Neural crest cell (in vitro differentiated cells): ENCODE measurements around the gene KHDRBS2. TPM values are rescaled to one million over a fixed set of nuclear protein-coding genes. Genes with fewer than 3 reads are reported as not detected.

Experiments
- DNase-seq: peaks from one replicate; pipeline ENCODE4 v3.0.0; 2021; ENCODE audit warnings: low read depth, mixed read lengths, low spot score
- H3K27ac Mint-ChIP-seq: one replicate; pipeline ENCODE4 v1.8.0; 2021; ENCODE audit warnings: mild to moderate bottlenecking, mixed read lengths; ENCODE audit not compliant: unreplicated experiment
- H3K27me3 Mint-ChIP-seq: 2 replicates; pipeline ENCODE4 v1.8.0; 2021; ENCODE audit warnings: low read depth, mild to moderate bottlenecking, mixed read lengths
- H3K36me3 Mint-ChIP-seq: 2 replicates; pipeline ENCODE4 v1.8.0; 2021; ENCODE audit warnings: low read depth, mild to moderate bottlenecking, mixed read lengths
- H3K4me1 Mint-ChIP-seq: 2 replicates; pipeline ENCODE4 v1.8.0; 2021; ENCODE audit warnings: mixed read lengths
- H3K4me3 Mint-ChIP-seq: one replicate; pipeline ENCODE4 v1.8.0; 2021; ENCODE audit warnings: mild to moderate bottlenecking, mixed read lengths
- H3K9me3 Mint-ChIP-seq: 2 replicates; pipeline ENCODE4 v1.8.0; 2021; ENCODE audit warnings: mixed read lengths
- total RNA-seq: library from RNA; stranded (reverse); gene quantifications from 2 replicates; pipeline ENCODE4 v1.2.1, GENCODE V29; 2021
- TF ChIP-seq, protein P1 (sequence below): fragments of 200-600 bp; sonication (generic); conservative IDR thresholded peaks from 2 replicates; pipeline ENCODE4 v1.5.0; 2021; ENCODE audit warnings: antibody characterized with exemption, mild to moderate bottlenecking

The KHDRBS2 gene
- total RNA-seq, 1 donor from 2014 or later: 7.0 TPM

DNA sequence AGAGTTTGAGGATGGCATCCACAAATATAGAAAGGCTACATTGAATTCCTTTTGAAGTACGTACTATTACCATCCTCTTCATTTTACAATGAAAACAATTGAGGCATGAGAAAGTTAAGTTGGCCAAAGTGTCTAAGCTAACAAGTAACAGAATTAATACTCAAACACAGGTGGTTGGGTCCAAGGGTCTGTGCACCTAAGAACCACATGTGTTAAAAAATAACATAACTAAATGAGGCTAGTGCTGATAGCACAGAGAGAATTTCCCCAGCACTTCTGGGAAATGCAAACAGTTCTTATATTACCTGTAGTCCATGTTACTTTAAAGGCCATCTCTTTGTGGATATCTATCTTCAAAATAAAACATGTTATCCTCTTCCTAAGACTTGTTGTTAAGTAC lies 10.5 kb upstream of the KHDRBS2 start:
- DNase-seq: no peak
- H3K9me3 Mint-ChIP-seq: peaks cover 3% of the 10 kb centered on the region
- TF ChIP-seq, protein P1, sequence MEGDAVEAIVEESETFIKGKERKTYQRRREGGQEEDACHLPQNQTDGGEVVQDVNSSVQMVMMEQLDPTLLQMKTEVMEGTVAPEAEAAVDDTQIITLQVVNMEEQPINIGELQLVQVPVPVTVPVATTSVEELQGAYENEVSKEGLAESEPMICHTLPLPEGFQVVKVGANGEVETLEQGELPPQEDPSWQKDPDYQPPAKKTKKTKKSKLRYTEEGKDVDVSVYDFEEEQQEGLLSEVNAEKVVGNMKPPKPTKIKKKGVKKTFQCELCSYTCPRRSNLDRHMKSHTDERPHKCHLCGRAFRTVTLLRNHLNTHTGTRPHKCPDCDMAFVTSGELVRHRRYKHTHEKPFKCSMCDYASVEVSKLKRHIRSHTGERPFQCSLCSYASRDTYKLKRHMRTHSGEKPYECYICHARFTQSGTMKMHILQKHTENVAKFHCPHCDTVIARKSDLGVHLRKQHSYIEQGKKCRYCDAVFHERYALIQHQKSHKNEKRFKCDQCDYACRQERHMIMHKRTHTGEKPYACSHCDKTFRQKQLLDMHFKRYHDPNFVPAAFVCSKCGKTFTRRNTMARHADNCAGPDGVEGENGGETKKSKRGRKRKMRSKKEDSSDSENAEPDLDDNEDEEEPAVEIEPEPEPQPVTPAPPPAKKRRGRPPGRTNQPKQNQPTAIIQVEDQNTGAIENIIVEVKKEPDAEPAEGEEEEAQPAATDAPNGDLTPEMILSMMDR: no peak
- no peak overlapping the region for H3K4me3 Mint-ChIP-seq
- no peaks in the 10 kb centered on the region for H3K27me3 Mint-ChIP-seq
- no peaks in the 10 kb centered on the region for H3K36me3 Mint-ChIP-seq
- no peaks in the 10 kb centered on the region for H3K4me1 Mint-ChIP-seq
- H3K27ac Mint-ChIP-seq: no peak overlapping the region

DNA sequence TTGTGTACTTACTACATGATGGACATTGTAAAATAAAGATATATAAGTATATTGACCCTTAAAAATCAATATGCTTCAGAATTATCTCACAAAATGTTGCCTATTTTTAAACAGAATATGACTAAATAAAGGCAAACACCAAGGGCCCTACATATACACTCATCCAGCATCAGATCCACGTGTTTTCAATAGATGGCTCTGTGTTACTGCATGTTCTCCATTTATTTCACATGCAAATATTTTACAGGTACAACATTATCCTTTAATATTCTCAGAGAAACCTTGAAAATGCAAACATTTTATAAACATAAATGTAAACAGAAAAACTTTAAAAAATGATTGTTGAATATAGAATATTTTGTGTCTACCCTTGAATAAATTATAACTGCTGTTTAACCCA lies 2.9 kb upstream of the KHDRBS2 start:
- TF ChIP-seq, protein P1: no peak
- no peak overlapping the region for H3K27ac Mint-ChIP-seq
- H3K27me3 Mint-ChIP-seq: peaks cover 25% of the 10 kb centered on the region
- no peak overlapping the region for H3K4me3 Mint-ChIP-seq
- H3K36me3 Mint-ChIP-seq: no peaks in the 10 kb centered on the region
- H3K9me3 Mint-ChIP-seq: no peaks in the 10 kb centered on the region
- peaks cover 19% of the 10 kb centered on the region for H3K4me1 Mint-ChIP-seq
- DNase-seq: no peak

DNA sequence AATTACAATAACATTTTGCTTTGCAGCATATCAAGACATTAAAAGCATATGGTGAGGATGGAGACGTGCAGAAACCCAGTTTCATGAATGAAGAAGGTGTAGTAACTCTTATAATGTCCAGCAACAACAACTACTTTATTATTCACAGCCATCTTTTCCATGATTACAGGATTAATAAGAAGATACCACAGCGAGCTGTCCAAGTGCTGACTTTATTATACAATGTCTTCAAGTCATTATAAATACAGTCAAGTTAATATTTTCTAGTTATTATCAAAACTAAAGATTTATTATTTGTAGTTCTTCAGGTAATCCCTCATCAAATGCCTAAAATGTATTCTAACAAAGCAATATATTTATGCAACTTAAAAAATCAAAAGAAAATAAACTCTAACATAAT lies 2.5 kb upstream of the KHDRBS2 start:
- peaks cover 26% of the 10 kb centered on the region for H3K27me3 Mint-ChIP-seq
- H3K36me3 Mint-ChIP-seq: no peaks in the 10 kb centered on the region
- H3K9me3 Mint-ChIP-seq: no peaks in the 10 kb centered on the region
- TF ChIP-seq, protein P1: no peak
- DNase-seq: no peak
- H3K4me1 Mint-ChIP-seq: peaks cover 23% of the 10 kb centered on the region
- no peak overlapping the region for H3K27ac Mint-ChIP-seq
- no peak overlapping the region for H3K4me3 Mint-ChIP-seq

DNA sequence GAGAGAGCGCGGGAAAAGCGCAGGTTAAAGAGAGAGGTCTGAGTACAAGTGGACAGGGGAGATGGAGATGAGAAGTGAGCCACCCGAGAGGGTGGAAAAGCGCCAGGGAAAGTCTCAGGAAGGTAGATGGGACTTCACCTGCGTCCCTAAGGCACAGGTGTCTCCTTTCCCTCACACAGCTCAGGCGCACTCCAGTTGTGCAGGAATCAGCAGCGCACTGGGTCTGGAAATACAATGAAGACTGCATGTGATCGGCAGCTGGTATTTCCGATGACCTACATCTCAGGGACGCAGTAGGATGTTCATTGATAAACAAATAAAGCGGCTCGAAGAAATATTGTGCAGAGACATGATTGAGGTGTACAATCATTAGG lies 432 bp upstream of the KHDRBS2 start:
- Mint-ChIP-seq H3K4me1 (peaks cover 23% of the 10 kb centered on the region), H3K27ac (peak overlapping the region; percentile 74), H3K27me3 (peaks cover 26% of the 10 kb centered on the region), H3K4me3 (peak overlapping the region; percentile 93), H3K9me3 (no peaks in the 10 kb centered on the region), H3K36me3 (no peaks in the 10 kb centered on the region)
- no peak for DNase-seq
- TF ChIP-seq, protein P1: no peak

DNA sequence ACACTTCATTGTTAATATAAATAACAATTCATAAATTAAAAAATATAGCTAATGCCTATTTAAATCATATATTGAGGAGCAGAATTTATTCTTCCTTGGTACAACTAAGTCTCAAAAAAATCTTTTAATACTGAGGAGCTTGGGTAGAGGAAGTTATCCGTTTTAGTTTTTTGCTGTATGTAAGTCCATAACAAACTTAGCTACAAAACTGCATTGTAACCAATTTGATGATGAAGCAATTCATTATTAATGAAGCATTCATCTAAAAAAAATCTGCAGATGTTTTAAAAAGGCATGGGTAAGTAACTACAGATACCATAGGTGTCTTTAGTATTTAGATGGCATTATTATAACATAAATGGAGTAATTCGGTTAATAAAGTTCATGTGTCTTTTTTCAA lies 1.3 kb downstream of the KHDRBS2 start:
- peaks cover 26% of the 10 kb centered on the region for H3K27me3 Mint-ChIP-seq
- no peaks in the 10 kb centered on the region for H3K36me3 Mint-ChIP-seq
- peak overlapping the region; percentile 93 for H3K4me3 Mint-ChIP-seq
- H3K9me3 Mint-ChIP-seq: no peaks in the 10 kb centered on the region
- DNase-seq: no peak
- H3K27ac Mint-ChIP-seq: no peak overlapping the region
- peaks cover 23% of the 10 kb centered on the region for H3K4me1 Mint-ChIP-seq
- TF ChIP-seq, protein P1: no peak
